H1 (cell line): Measurements from ENCODE around the gene TGFB1I1. TPM values are rescaled to one million over a fixed set of nuclear protein-coding genes. Genes with fewer than 3 reads are reported as not detected.

Experiments
- HDAC2 ChIP-seq, 2 experiments: fragments of 300-600 bp in 1 of 2; sonication (generic) in 1 of 2; IDR thresholded peaks; 2 replicates each; pipeline ENCODE4 v1.6.1; 2011 to 2012; ENCODE audit warnings: low read depth in 2 of 2, low read length in 2 of 2, mild to moderate bottlenecking in 2 of 2, moderate library complexity in 2 of 2, borderline replicate concordance in 1 of 2, inconsistent platforms in 1 of 2
- TEAD4 ChIP-seq: IDR thresholded peaks from 2 replicates; pipeline ENCODE4 v1.6.1; 2012; ENCODE audit warnings: low read depth, low read length, inconsistent platforms, mixed read lengths
- polyA plus RNA-seq, 7 experiments: library from polyadenylated mRNA; depleted of rRNA in 3 of 7; stranded (reverse) in 5 of 7; unstranded in 2 of 7; fragments of >200 nt in 5 of 7; fragments of 200-250 nt in 2 of 7; gene quantifications; 1 replicate in 5 of 7; 2 replicates in 1 of 7; 4 replicates in 1 of 7; pipeline versions ENCODE4 v1.2.1 to v1.2.3, GENCODE V29; 2011 to 2013; ENCODE audit warnings: missing spikeins in 2 of 7, mixed read lengths in 2 of 7
- total RNA-seq: library from RNA; stranded (reverse); fragmentation: NEBNext Ultra II Directional; extraction: Animal tissue kit (Norgen Biotek cat#: 25700); gene quantifications from 2 replicates; pipeline ENCODE4 v1.2.1, GENCODE V29; 2021

Gene TGFB1I1
- total and polyA plus RNA-seq, 2 of the 8 experiments (the other 6 are each of a cell fraction or from before 2014, with no cell fraction given) = 5.6 to 5.8 TPM

DNA sequence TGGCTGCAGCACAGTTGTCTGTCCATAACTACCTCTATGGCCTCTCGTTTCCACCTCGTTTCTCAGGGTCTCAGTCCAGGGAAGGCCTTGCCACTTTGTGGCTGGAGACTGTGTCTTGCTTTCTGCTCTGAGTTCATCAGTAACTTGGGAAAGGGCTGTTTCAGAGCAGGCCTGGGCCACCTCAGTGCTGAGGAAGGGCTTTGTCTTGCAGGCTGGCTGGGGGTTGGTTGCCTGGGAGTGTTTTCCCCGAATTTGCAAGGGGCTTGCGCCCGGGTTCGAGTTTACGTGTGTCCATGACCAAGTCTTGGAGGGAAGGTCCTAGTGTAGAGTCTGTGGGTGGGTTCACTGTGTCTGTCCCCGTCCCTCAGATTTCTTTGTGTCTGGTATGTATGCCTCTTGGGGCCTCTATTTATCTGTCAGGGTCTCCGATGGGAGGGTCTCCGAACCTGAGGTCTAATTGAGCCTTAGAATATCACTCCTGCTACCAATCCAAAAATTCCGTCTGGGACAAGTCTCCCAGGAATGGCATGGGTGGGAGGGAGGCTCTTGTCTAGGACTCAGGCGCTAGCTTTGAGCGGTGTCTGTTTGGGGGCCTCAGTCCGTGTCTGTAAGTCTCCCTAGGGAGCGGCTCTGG is 594 bp upstream of the TGFB1I1 start (continued):
- TF ChIP-seq TEAD4 = no peak
- TF ChIP-seq HDAC2 (IDR thresholded peaks at IDR 0.05; ENCODE audit: borderline replicate concordance in 1 of 2, low read depth in 2 of 2, low read length in 2 of 2) = no peak
